Left renal cortex interstitium (tissue), 4 donors: Measurements from ENCODE around the gene HDGF. TPM values are rescaled to one million over a fixed set of nuclear protein-coding genes. Genes with fewer than 3 reads are reported as not detected.
A peak's percentile ranks its signal among the peaks of the same experiment; 100 is the strongest.

Experiments used
- DNase-seq, 4 donors: peaks; one replicate each; pipeline ENCODE4 v3.0.0-alpha.2; 2013; ENCODE audit warnings: low read depth in 4 of 4, low spot score in 2 of 4, missing footprints in 1 of 4
- polyA plus RNA-seq, 4 donors: library from polyadenylated mRNA; unstranded; fragments of 120-200 nt; gene quantifications; one replicate each; pipeline ENCODE4 v1.2.1, GENCODE V29; 2013; ENCODE audit not compliant: insufficient read length in 4 of 4

The HDGF gene
- polyA plus RNA-seq, 4 donors = 248 to 305 (median 272) TPM

- DNase-seq = no peak
These were observed 47.7 kb downstream of the HDGF start for GRCh38 chr1:156703741-156704140.

DNA sequence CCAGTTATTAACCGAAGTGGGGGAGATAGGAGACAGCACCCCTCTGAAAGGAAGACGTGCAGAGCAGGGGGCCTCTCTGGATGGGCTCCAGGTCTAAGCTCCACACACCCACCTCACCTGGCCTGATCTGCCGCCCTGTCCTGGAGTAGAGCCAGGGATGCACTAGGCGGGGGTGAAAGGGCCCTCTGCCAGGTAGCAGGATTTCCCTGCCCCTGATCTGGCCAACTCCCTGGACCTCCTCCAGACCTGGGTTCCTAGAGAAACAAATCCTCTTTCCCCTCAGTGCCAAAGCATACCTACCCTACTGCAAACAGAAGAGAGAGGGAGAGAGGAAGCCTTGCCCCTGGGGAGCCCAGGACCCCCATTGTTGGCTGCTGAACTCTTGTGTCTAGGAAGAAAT, 48.1 kb downstream of the HDGF start:
- no peak for DNase-seq

DNA sequence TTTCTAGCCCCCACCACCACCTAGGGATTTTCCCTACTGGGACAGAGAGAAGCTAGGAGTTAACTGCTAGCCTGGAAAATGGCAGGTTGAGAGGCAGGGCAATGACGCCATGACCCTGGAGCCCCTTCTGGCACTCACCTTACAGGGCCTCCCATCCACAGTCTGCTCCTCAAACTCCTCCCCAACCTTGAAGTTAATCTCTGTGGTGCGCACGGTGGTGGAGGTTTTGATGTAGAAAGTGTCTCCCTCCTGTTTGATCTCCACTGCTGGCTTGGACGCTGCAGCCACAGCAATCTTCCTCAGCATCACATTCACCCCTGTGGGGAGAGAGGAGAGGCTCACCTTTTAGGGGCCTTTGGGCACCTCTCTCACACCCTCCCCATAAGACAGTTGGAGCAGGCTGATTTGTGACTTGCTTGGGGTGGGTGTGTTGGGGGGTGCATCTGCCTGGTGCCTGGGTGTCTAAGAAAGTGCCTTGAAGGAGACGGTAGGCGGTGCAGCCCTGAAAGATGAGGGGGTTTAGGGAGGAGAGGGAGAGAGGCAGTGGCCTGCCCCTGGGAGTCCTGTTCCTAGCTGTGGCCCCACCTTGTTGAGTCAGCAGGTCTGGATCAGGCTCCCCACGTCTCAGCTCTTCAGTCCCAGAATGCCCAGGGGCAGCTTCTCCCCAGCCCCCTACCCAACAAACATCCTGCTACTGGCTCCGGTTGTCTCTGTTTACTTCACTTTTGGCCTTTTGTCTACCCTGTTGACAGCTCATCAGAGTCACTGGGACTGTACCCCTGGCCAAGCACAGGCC, 50.5 kb downstream of the HDGF start:
- no peak for DNase-seq

DNA sequence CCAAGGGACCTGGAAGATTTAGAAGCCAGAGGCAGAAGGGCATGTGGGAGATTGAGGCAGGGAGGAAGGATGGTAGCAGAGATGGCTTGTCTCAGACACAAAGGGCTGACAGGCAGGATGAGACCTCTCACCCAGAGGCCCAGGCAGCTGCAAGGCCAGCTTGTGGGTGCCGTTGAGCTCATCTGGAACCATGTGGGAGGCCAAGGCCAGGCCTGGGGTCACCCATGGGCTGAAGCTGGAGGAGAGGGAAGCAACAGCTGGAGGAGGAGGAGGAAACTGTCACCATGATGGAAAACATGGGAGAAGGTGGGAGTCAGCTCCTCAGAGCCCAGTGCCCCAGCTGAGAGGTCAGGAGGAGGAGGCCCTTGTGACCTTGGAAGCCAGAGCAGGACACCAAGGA, 52.5 kb downstream of the HDGF start:
- no peak for DNase-seq

DNA sequence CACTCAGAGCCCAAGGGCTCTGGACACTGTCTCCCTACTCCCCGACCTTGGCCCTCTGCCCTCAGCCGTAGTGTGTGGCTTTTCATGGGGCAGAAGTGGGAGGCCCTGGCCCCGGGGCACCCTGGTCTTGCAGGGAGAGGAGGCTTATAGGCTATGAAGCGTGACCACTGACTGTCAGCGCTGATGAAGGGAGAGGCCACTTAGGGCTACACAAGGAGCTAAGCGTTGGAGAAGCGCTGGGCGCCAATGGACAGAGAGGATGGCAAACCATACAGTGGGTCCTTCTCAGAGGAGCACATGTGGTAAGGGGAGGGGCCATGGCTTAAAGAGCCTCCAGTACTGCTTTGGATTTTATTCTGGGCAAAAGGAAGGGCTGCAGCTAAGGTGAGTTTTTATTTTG, 54.0 kb downstream of the HDGF start:
- no peak for DNase-seq

DNA sequence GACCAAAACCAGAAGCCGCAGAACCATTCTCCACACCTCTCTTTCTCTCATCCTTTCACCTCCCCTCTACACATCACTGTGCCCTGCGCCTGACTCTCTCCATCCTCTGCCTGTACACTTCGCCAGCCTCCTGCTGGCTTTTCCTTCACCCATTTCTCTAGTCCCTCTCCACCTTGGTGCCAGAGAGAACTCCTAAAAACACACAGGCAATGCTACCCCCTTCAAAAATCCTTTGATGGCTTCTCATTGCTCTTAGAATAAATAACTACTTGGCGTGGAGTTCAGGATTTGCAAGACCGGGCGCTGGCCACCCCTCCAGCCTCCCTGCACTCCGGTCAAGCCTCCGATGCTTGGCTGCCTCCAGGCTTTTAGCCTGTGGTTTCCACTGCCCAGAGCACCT, 54.7 kb downstream of the HDGF start:
- no peak for DNase-seq

- DNase-seq = no peak
These were observed 56.8 kb downstream of the HDGF start for GRCh38 chr1:156694690-156694962.

- no peak for DNase-seq
These were observed 57.4 kb downstream of the HDGF start for GRCh38 chr1:156693848-156694689.

DNA sequence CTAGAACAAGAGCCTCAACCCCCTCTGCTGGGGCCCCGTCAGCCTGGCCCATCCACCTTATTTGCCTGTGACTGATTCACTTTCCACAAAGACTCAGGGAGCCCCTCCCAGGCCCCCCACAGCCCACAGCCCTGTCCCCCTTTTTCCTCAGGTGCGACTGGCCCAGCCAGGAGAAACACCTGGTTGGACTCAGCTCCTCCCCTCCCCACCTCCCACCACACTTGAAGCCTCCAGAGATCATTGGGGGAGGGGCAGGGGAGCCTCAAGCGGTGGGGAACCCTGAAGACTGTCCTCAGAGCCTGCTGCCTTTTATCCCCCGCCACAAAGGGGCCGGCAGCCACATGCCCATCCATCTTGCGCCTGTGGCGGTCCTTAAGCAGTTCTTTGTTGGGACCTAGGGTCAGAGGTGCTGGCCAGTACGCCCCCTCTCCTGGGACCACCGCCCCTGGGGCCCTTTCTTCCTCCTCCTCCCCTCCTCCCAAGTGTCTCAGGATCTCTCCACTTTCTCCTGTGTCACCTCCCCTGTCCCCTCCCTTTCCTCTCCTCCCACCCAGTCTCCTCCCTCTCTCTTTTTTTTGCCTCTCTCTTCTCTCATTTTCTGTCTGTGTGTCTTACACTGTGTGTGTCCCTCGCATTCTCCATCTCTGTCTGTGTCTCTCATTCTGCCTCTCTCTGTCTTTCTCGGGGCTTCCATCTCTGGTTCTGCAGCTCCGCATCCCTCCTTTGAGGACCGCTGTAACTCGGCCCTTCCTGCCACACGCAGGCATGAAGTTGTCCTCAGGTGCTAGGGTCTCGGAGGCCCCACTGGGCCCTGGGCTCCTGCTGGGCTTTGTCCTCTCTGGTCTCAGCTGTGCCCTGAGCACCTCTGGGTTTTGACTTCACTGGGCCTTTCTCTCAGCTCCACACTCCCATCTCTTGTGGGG, 58.3 kb downstream of the HDGF start:
- DNase-seq = peak in 1 of 4 donors; percentile 81

GRCh38 chr1:156692441-156692924, 59.0 kb downstream of the HDGF start:
- DNase-seq = no peak

Other genes starting within 250 kb of the HDGF start
- 10 to 100 TPM in 3 of 4 donors, 1 to 10 TPM in 1; 9.6 to 18.8 (median 14.6) TPM for gene IQGAP3, start 179.1 kb downstream of the HDGF start, polyA plus RNA-seq
- gene TTC24, start 172.0 kb downstream of the HDGF start, polyA plus RNA-seq = 1 to 10 TPM in 3 of 4 donors, under 1 TPM in 1; 0.97 to 2.3 (median 1.4) TPM
- gene NAXE, start 159.9 kb downstream of the HDGF start, polyA plus RNA-seq = 10 to 100 TPM; 64.7 to 86.7 (median 77.2) TPM
- 10 to 100 TPM; 28.4 to 36.1 (median 33.7) TPM for gene GPATCH4, start 150.2 kb downstream of the HDGF start, polyA plus RNA-seq
- under 1 TPM; 0.16 to 0.62 (median 0.47) TPM for gene HAPLN2, start 132.3 kb downstream of the HDGF start, polyA plus RNA-seq
- gene BCAN, start 109.6 kb downstream of the HDGF start, polyA plus RNA-seq = 1 to 10 TPM in 1 of 4 donors, under 1 TPM in 3; 0.22 to 4.1 (median 0.42) TPM
- 100 to 1,000 TPM; 144 to 165 (median 153) TPM for gene NES, start 74.3 kb downstream of the HDGF start, polyA plus RNA-seq
- gene CRABP2, start 46.1 kb downstream of the HDGF start, polyA plus RNA-seq = 100 to 1,000 TPM in 2 of 4 donors, 10 to 100 TPM in 2; 76.4 to 118 (median 97.9) TPM
- gene METTL25B, start 23.2 kb downstream of the HDGF start, polyA plus RNA-seq = 10 to 100 TPM; 32.9 to 52.0 (median 39.5) TPM
- 10 to 100 TPM; 41.7 to 47.8 (median 44.8) TPM for gene ISG20L2, start 22.9 kb downstream of the HDGF start, polyA plus RNA-seq
- gene MRPL24, start 10.6 kb downstream of the HDGF start, polyA plus RNA-seq = 10 to 100 TPM; 68.6 to 77.1 (median 70.2) TPM
- 100 to 1,000 TPM; 101 to 123 (median 105) TPM for gene PRCC, start 15.9 kb upstream of the HDGF start, polyA plus RNA-seq
- 1 to 10 TPM in 2 of 4 donors, under 1 TPM in 2; 0.49 to 1.6 (median 1.0) TPM for gene SH2D2A, start 65.2 kb upstream of the HDGF start, polyA plus RNA-seq
- gene INSRR, start 107.4 kb upstream of the HDGF start, polyA plus RNA-seq = 1 to 10 TPM; 1.6 to 4.4 (median 2.0) TPM
- gene NTRK1, start 109.2 kb upstream of the HDGF start, polyA plus RNA-seq = 1 to 10 TPM; 1.0 to 2.4 (median 1.8) TPM
- gene PEAR1, start 142.0 kb upstream of the HDGF start, polyA plus RNA-seq = 10 to 100 TPM; 18.2 to 25.5 (median 22.6) TPM
- gene LRRC71, start 169.0 kb upstream of the HDGF start, polyA plus RNA-seq = under 1 TPM; 0.25 to 0.99 (median 0.50) TPM